Skin of body (tissue), 2 donors: Measurements from ENCODE around the gene SETD1A. TPM values are rescaled to one million over a fixed set of nuclear protein-coding genes. Genes with fewer than 3 reads are reported as not detected.

Experiments used
- DNase-seq: peaks from one replicate; lab custom pipeline; 2025; lab: John Stamatoyannopoulos, UW
- total RNA-seq: library from RNA; depleted of rRNA; stranded (reverse); fragments of >200 nt; gene quantifications from one replicate; pipeline ENCODE4 v1.2.3, GENCODE V29; 2014

Gene SETD1A
- total RNA-seq, result 4.1 TPM

- DNase-seq, result peak; percentile 97
Observed at GRCh38 chr16:30957456-30958174, at the start of gene SETD1A. Gene SETD1A, plus strand, starts transcription at chr16:30957754. Its CDS starts 978 bp downstream, at chr16:30958732.

- DNase-seq, result no peak
Observed at GRCh38 chr16:30910427-30911029, 47.0 kb upstream of the SETD1A start.

GRCh38 chr16:30912794-30913412 lies 44.7 kb upstream of the SETD1A start:
- DNase-seq, result no peak

- DNase-seq, result no peak
Observed at GRCh38 chr16:30914830-30915229, 42.7 kb upstream of the SETD1A start.

- DNase-seq, result no peak
Observed at GRCh38 chr16:30918614-30919013, 38.9 kb upstream of the SETD1A start.

- DNase-seq, result no peak
Observed at GRCh38 chr16:30920891-30921290, 36.7 kb upstream of the SETD1A start.

GRCh38 chr16:30921459-30921747 lies 36.2 kb upstream of the SETD1A start:
- DNase-seq, result no peak

GRCh38 chr16:30921748-30922419 lies 35.7 kb upstream of the SETD1A start:
- peak; percentile 97 for DNase-seq

GRCh38 chr16:30922420-30922959 lies 35.1 kb upstream of the SETD1A start:
- peak; percentile 100 for DNase-seq

GRCh38 chr16:30922960-30923535 lies 34.5 kb upstream of the SETD1A start:
- DNase-seq, result peak; percentile 100

- peak; percentile 52 for DNase-seq
Observed at GRCh38 chr16:30923554-30924075, 33.9 kb upstream of the SETD1A start, which contains the start of gene FBXL19. Gene FBXL19, plus strand, starts transcription at chr16:30923572. Its CDS starts 2,183 bp downstream, at chr16:30925755.

GRCh38 chr16:30924076-30924912 lies 33.3 kb upstream of the SETD1A start:
- DNase-seq, result no peak

GRCh38 chr16:30924913-30925631 lies 32.5 kb upstream of the SETD1A start:
- DNase-seq, result no peak

GRCh38 chr16:30925632-30925987 lies 31.9 kb upstream of the SETD1A start:
- DNase-seq, result no peak

GRCh38 chr16:30925995-30926811 lies 31.4 kb upstream of the SETD1A start:
- no peak for DNase-seq

- DNase-seq, result no peak
Observed at GRCh38 chr16:30926937-30927788, 30.4 kb upstream of the SETD1A start.

GRCh38 chr16:30927789-30928378 lies 29.7 kb upstream of the SETD1A start:
- DNase-seq, result peak; percentile 69

- DNase-seq, result no peak
Observed at GRCh38 chr16:30928390-30928789, 29.2 kb upstream of the SETD1A start.
